ENCODE measurements around the gene SUN2. TPM values are rescaled to one million over a fixed set of nuclear protein-coding genes. Genes with fewer than 3 reads are reported as not detected.

Gene SUN2
- total RNA-seq, 1 donor from 2014 or later = 127 TPM

DNA sequence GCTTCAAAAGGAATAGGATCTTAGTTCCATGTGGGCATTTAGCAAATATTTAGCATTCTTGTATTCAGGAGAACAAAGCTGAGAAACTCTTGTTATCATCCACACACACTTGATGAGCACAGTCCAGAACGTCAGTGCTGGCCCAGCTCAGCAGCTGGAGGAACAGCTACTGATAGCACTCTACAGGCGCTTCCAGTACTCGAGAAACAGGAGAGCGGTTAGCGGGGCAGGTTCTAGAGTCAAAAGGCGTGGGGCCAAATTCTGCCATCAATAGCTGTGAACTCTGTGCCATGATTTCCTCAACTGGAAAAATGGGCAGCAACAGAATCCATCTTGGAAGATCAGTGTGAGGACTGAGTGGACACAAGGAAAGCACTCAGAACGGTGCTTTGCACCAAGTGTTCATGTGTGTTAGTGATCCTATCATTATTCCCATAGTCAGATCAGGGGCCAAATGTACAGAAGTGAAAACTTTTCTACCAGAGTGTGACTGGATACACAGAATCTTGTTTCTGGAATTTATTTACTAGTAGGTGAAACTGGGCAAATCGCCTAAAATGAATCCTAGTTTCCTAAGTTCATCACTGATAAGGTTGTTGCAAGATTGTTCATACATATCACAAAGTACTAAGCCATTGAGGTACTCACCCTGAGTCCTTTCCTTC, 58.2 kb downstream of the SUN2 start:
- no peak for DNase-seq (ENCODE audit: low spot score)

DNA sequence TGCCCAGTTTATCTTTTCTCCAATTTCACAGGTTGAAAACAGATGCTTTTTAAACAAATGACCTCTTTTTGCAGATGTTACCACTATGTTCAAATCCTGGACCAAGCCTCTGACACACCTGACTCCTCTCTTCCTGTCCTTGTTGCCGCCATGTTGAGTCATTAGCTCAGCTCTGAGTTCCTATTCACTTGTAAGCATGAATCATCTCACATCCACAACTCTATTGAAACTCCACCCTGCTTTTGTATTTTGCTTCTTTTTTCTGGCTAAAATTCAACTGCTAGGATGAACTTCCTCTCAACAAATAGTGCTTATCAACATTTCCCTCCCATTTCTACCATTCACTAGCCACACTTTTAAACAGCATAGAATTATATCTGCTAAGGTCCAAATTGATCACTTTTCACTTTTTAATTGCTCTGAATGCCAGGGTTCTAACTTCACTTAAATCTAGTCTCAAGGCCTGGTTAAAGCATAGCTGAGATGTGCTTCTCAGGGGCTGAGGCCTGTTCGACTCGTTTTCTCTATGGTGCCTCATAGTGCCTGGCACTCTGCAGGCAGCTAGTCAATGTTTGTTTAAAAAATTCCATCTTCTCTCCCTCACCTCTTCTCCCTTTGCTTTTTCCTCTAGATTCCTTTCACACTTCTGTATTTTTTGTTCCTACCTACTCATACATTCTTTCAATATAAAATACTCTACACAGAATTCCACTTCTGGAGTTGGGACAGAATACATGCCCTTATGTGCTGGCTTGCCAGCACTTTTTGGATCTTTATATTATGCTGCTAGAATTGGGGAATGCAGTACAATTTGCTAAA, 59.0 kb downstream of the SUN2 start:
- no peak for DNase-seq (ENCODE audit: low spot score)

DNA sequence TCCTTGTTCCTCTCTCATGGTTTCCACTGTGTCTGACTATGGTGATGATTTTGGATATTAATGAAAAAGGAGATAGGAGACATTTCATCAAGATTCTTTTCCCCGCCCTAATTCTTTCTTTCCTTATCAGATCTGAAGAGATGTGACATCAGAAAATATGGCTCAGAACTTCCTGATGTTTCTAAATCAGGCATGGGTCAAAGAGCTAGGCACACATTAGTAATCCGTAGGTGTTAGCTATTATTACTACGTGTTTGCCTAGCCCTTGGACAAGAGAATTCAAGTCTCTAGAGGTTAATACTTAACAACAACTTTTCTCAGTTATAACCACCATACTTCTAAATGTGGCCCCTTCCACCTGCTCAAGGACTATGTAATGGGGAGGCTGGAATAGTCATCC, 60.9 kb downstream of the SUN2 start:
- DNase-seq (ENCODE audit: low spot score) = no peak

DNA sequence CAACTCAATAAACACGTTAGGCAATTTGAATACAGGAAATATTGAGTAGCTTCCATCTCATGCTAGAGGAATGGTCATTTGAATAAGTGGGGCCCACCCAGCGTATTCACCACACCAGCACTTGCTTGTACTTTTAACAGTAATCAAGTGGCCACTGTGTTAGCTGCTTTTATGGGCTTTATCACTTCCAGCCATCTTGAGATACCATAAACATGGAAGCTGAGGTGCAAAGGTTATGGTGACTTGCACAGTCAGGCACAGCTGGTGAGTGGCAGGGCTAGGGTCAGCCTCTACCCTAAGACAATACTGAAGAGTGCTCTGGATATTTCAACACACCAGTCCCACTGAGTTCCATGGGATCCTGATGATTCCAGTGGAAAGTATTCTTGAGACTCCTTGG, 61.7 kb downstream of the SUN2 start:
- no peak for DNase-seq (ENCODE audit: low spot score)

DNA sequence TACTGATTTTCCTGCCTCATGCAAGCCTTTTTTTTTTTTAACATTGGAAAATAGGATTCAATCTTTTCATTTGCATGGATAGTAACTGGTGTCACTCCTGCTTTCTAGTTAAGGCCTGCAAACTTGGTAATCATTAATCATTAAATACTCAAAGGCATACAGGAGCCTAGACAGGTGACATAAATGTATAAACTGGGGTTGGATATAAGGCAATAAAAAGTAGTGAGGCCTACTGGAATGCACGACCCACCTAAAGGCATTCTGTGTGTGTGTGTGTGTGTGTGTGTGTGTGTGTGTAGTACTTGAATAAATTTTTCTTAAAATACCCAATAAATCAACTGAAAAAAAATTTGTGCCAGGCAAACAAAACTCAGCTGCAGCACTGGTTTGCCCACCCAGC, 66.1 kb downstream of the SUN2 start:
- DNase-seq (ENCODE audit: low spot score) = no peak

DNA sequence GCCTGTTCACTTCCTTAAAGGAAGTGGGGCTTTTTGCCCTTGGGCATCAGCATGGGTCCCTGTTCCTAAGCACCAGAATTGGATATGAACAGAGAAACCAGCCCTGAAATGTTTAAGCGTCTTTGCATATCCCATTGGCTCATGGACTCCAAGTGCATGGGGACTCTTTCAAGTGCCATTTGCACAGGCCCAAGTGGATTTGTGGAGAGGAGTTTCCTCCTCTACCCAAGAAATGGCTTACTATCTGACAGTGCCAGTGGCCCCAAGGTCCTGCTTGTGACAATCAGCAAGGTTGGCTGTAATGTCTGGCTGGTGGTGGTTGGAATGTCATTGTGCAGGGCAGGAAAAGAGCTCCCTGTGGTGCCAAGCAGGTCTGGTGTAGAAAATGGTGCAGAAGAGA, 70.0 kb downstream of the SUN2 start:
- no peak for DNase-seq (ENCODE audit: low spot score)

DNA sequence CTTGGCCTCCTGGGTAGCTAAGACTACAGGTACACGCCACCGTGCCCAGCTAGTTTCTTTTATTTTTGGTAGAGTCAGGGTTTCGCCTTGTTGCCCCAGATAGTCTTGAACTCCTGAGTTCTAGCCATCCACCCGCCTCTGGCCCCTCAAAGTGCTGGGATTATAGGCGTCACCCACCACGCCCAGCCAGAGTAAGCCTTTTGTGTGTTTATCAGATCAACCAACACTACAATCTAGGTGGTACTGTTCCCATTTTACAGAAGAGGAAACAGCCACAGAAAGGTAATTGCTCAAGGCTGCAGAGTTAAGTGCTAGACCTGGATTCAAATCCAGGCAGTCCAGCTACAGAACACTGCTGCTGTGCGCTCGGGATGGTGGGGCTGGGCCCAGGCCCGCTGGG, 70.9 kb downstream of the SUN2 start:
- no peak for DNase-seq (ENCODE audit: low spot score)

Other genes with a start within 250 kb of the SUN2 start
- 353 TPM for gene DDX17, start 249.7 kb downstream of the SUN2 start, total RNA-seq (ENCODE audit: insufficient read depth, low replicate concordance)
- 4.6 TPM for gene DMC1, start 185.8 kb downstream of the SUN2 start, total RNA-seq (ENCODE audit: insufficient read depth, low replicate concordance)
- 3.1 TPM for gene FAM227A, start 99.6 kb downstream of the SUN2 start, total RNA-seq (ENCODE audit: insufficient read depth, low replicate concordance)
- 38.5 TPM for gene CBY1, start 99.4 kb downstream of the SUN2 start, total RNA-seq (ENCODE audit: insufficient read depth, low replicate concordance)
- gene TOMM22, start 74.0 kb downstream of the SUN2 start, total RNA-seq (ENCODE audit: insufficient read depth, low replicate concordance) = 36.1 TPM
- 44.5 TPM for gene JOSD1, start 55.1 kb downstream of the SUN2 start, total RNA-seq (ENCODE audit: insufficient read depth, low replicate concordance)
- gene GTPBP1, start 50.1 kb downstream of the SUN2 start, total RNA-seq (ENCODE audit: insufficient read depth, low replicate concordance) = 17.1 TPM
- 9.9 TPM for gene DNAL4, start 38.1 kb upstream of the SUN2 start, total RNA-seq (ENCODE audit: insufficient read depth, low replicate concordance)
- gene NPTXR, start 88.0 kb upstream of the SUN2 start, total RNA-seq (ENCODE audit: insufficient read depth, low replicate concordance) = 3.9 TPM
- 51.8 TPM for gene CBX6, start 116.2 kb upstream of the SUN2 start, total RNA-seq (ENCODE audit: insufficient read depth, low replicate concordance)
- gene APOBEC3A, start 201.6 kb upstream of the SUN2 start, total RNA-seq (ENCODE audit: insufficient read depth, low replicate concordance) = 16.6 TPM
- not detected for gene APOBEC3B, start 226.3 kb upstream of the SUN2 start, total RNA-seq (ENCODE audit: insufficient read depth, low replicate concordance)

Data from umbilical cord (tissue), 2 donors.